Pancreas (tissue), 10 donors: ENCODE results near the gene FAM169A. TPM values are rescaled to one million over a fixed set of nuclear protein-coding genes. Genes with fewer than 3 reads are reported as not detected.
A peak's percentile ranks its signal among the peaks of the same experiment; 100 is the strongest.

Source experiments
- ATAC-seq, 4 donors: fragments of 200-7000 bp; cut with Tn5 transposase; one replicate each; pipeline versions ENCODE4 v1.8.0 to v1.9.1; 2020; ENCODE audit warnings: mild to moderate bottlenecking in 4 of 4, moderate library complexity in 4 of 4
- DNase-seq, 6 donors: peaks; one replicate each; pipeline ENCODE4 v3.0.0-alpha.2; 2020
- FAIRE-seq: peaks from 2 replicates; lab custom pipeline; 2012; peaks lifted over from hg19 to GRCh38; lab: Jason Lieb, UNC
- H3K27ac ChIP-seq, 4 donors: fragments of 200-600 bp; sonication (generic); 1 replicate in 3 of 4; 2 replicates in 1 of 4; pipeline versions ENCODE4 v1.5.0 to v1.8.0; 2020
- H3K27me3 ChIP-seq, 4 donors: fragments of 200-600 bp; one replicate each; pipeline ENCODE4 v1.8.0; 2021
- H3K36me3 ChIP-seq, 3 donors: fragments of 200-600 bp; sonication (generic) in 1 of 3; one replicate each; pipeline versions ENCODE4 v1.5.0 to v1.8.0; 2020 to 2021
- H3K4me1 ChIP-seq, 3 donors: fragments of 200-600 bp; one replicate each; pipeline ENCODE4 v1.8.0; 2021
- H3K4me3 ChIP-seq, 4 donors: fragments of 200-600 bp; sonication (generic) in 2 of 4; one replicate each; pipeline versions ENCODE4 v1.5.0 to v1.8.0; 2020 to 2021
- H3K9me3 ChIP-seq, 4 donors: fragments of 200-600 bp; one replicate each; pipeline ENCODE4 v1.8.0; 2021
- CTCF ChIP-seq, 4 donors: fragments of 200-600 bp; sonication (generic) in 3 of 4; IDR thresholded peaks; one replicate each; pipeline versions ENCODE4 v1.5.0 to v1.8.0; 2021; ENCODE audit warnings: antibody characterized with exemption in 4 of 4
- WGBS, 2 donors: extraction: QIAGEN DNeasy Blood & Tissue Kit; methylation state at CpG; one replicate each; pipeline ENCODE4 v1.1.7; 2013; 5-methylcytosine and 5-hydroxymethylcytosine counted together
- intact Hi-C, 3 donors: fragments of 100-400 bp; cut with DNase I; formaldehyde crosslinking; loops; one replicate each; pipeline versions ENCODE4 v1.11.1 to v1.14.2; 2022
- polyA plus RNA-seq, 2 donors: library from polyadenylated mRNA; stranded (reverse); fragments of 200-250 nt; gene quantifications; one replicate each; pipeline ENCODE4 v1.2.3, GENCODE V29; 2013
- total RNA-seq, 6 donors: library from RNA; stranded (reverse); fragmentation: NEBNext Ultra II Directional in 4 of 6; extraction: Animal tissue kit (Norgen Biotek cat#: 25700) in 4 of 6; gene quantifications; one replicate each; pipeline versions ENCODE4 v1.2.1 to v1.2.4, GENCODE V29; 2021 to 2023
- donor health status: healthy with polysubstance abuse.
- donor health status: DM: no; HTN: no; CAD: no; lungs with moderate emphysema.
- donor health status: DM: no; HTN: no; CAD: no.
- donor health status: control.
- donor health status: control.
- donor health status: Bipolar disorder and iron deficiency.
- donor health status: DM: yes; HTN: yes; CAD: no.
- donor health status: DM: no; HTN: no; CAD: no.
- donor health status: DM: no; HTN: no; CAD: no.
- donor health status: DM: yes; HTN: yes; CAD: no.

The FAM169A gene
- total and polyA plus RNA-seq, 8 donors: 0.28 to 2.4 (median 1.6) TPM

GRCh38 chr5:74833537-74834266 is 32.5 kb downstream of the FAM169A start:
- intact Hi-C loops: no loop called here
- WGBS, 2 donors: 77 to 80% methylated on average over 3 of the region's 3 CpGs
- Histone ChIP-seq H3K4me1 (no peaks in the 10 kb centered on the region), H3K4me3 (no peak overlapping the region), H3K36me3 (no peaks in the 10 kb centered on the region), H3K27ac (no peak overlapping the region), H3K9me3 (no peaks in the 10 kb centered on the region), H3K27me3 (no peaks in the 10 kb centered on the region)
- peak; percentile 40 to 87 (median 82) for ATAC-seq
- no peak for DNase-seq
- no peak for TF ChIP-seq CTCF (IDR thresholded peaks at IDR 0.05)
- FAIRE-seq: no peak

GRCh38 chr5:74829413-74829812 is 36.8 kb downstream of the FAM169A start:
- no peaks in the 10 kb centered on the region for H3K27me3 ChIP-seq
- H3K4me3 ChIP-seq: no peak overlapping the region
- no peaks in the 10 kb centered on the region for H3K9me3 ChIP-seq
- H3K27ac ChIP-seq: no peak overlapping the region
- no peak for FAIRE-seq
- ATAC-seq: no peak
- 84 to 92% methylated on average over 7 of the region's 7 CpGs for WGBS, 2 donors
- no peak for TF ChIP-seq CTCF (IDR thresholded peaks at IDR 0.05)
- H3K4me1 ChIP-seq: no peaks in the 10 kb centered on the region
- H3K36me3 ChIP-seq: no peaks in the 10 kb centered on the region
- DNase-seq: no peak
- intact Hi-C loops: no loop called here

- Histone ChIP-seq H3K27ac (no peak overlapping the region), H3K27me3 (no peaks in the 10 kb centered on the region), H3K4me3 (no peak overlapping the region), H3K36me3 (no peaks in the 10 kb centered on the region), H3K9me3 (no peaks in the 10 kb centered on the region), H3K4me1 (no peaks in the 10 kb centered on the region)
- DNase-seq (no peak), ATAC-seq (no peak), FAIRE-seq (no peak)
- intact Hi-C loops: no loop called here
- 86 to 95% methylated on average over 1 of the region's 1 CpG for WGBS, 2 donors
- TF ChIP-seq CTCF (IDR thresholded peaks at IDR 0.05): no peak
Observed at GRCh38 chr5:74822288-74822687, 43.9 kb downstream of the FAM169A start.

- Histone ChIP-seq H3K9me3 (no peaks in the 10 kb centered on the region), H3K4me3 (no peak overlapping the region), H3K27me3 (no peaks in the 10 kb centered on the region), H3K27ac (no peak overlapping the region), H3K36me3 (no peaks in the 10 kb centered on the region), H3K4me1 (no peaks in the 10 kb centered on the region)
- DNase-seq (no peak), FAIRE-seq (no peak), ATAC-seq (no peak)
- WGBS, 2 donors: 58 to 73% methylated on average over 1 of the region's 1 CpG
- TF ChIP-seq CTCF (IDR thresholded peaks at IDR 0.05): no peak
- intact Hi-C loops: no loop called here
Observed at GRCh38 chr5:74816875-74817274, 49.3 kb downstream of the FAM169A start.

- intact Hi-C loops: no loop called here
- Histone ChIP-seq H3K27ac (no peak overlapping the region), H3K4me1 (no peaks in the 10 kb centered on the region), H3K9me3 (no peaks in the 10 kb centered on the region), H3K36me3 (no peaks in the 10 kb centered on the region), H3K4me3 (no peak overlapping the region), H3K27me3 (no peaks in the 10 kb centered on the region)
- no peak for ATAC-seq
- 92 to 94% methylated on average over 4 of the region's 4 CpGs for WGBS, 2 donors
- no peak for DNase-seq
- TF ChIP-seq CTCF (IDR thresholded peaks at IDR 0.05): no peak
- FAIRE-seq: no peak
Observed at GRCh38 chr5:74810915-74811314, 55.3 kb downstream of the FAM169A start.
